OCI-LY7 (cell line): Measurements from ENCODE around the gene RAF1.

Source experiments
- CTCF ChIP-seq: fragments of 200-600 bp; sonication (generic); conservative IDR thresholded peaks from 2 replicates; pipeline ENCODE4 v1.5.1; 2014; ENCODE audit warnings: mild to moderate bottlenecking, antibody characterized with exemption, low read length, moderate library complexity, mixed read lengths
- EZH2phosphoT487 ChIP-seq: fragments of 200-600 bp; sonication (generic); IDR thresholded peaks from 2 replicates; pipeline ENCODE4 v1.6.1; 2018; ENCODE audit warnings: low read depth, borderline replicate concordance, mild to moderate bottlenecking, mixed run types, antibody characterized with exemption, low read length, moderate library complexity, mixed read lengths

GRCh38 chr3:12556314-12556689, 107.6 kb downstream of the RAF1 start:
- TF ChIP-seq EZH2phosphoT487, result no peak
- TF ChIP-seq CTCF, result no peak
